Testis (tissue), 3 donors: Measurements from ENCODE around the gene CAMTA1. TPM values are rescaled to one million over a fixed set of nuclear protein-coding genes. Genes with fewer than 3 reads are reported as not detected.

Source experiments
- DNase-seq: peaks from one replicate; pipeline ENCODE4 v3.0.0-alpha.2; 2019
- H3K27ac ChIP-seq, 2 donors: fragments of 200-600 bp; sonication (generic); one replicate each; pipeline ENCODE4 v1.5.1; 2019
- H3K27me3 ChIP-seq: fragments of 200-600 bp; sonication (generic); one replicate; pipeline ENCODE4 v1.5.1; 2019
- H3K36me3 ChIP-seq: fragments of 200-600 bp; sonication (generic); one replicate; pipeline ENCODE4 v1.5.1; 2017; ENCODE audit warnings: low read depth; ENCODE audit errors: missing control alignments
- H3K4me1 ChIP-seq: fragments of 200-600 bp; sonication (generic); one replicate; pipeline ENCODE4 v1.5.1; 2019
- H3K4me3 ChIP-seq, 2 donors: fragments of 200-600 bp; sonication (generic); one replicate each; pipeline ENCODE4 v1.5.1; 2017 to 2019
- H3K9me3 ChIP-seq: fragments of 200-600 bp; sonication (generic); one replicate; pipeline ENCODE4 v1.5.1; 2017
- CTCF ChIP-seq, 3 experiments: fragments of 450-650 bp in 2 of 3; fragments of 200-600 bp in 1 of 3; sonication (generic) in 1 of 3; IDR thresholded peaks; one replicate each; pipeline ENCODE4 v1.5.1; 2016 to 2019; ENCODE audit warnings: antibody characterized with exemption in 3 of 3, mild to moderate bottlenecking in 2 of 3, moderate library complexity in 1 of 3
- POLR2A ChIP-seq: fragments of 450-650 bp; IDR thresholded peaks from one replicate; pipeline ENCODE4 v1.6.1; 2017; ENCODE audit warnings: antibody characterized with exemption, mild to moderate bottlenecking, moderate library complexity
- WGBS, 2 donors: methylation state at CpG; one replicate each; pipeline ENCODE4 v1.1.5; 2018; 5-methylcytosine and 5-hydroxymethylcytosine counted together
- intact Hi-C: fragments of 100-400 bp; cut with DNase I; formaldehyde crosslinking; loops from one replicate; pipeline ENCODE4 v1.15.1; 2023; ENCODE audit warnings: low total_unique reads
- polyA plus RNA-seq: library from polyadenylated mRNA; stranded (reverse); fragments of 350-450 nt; fragmentation: Illumina TruSeq; extraction: RNeasy Lipid Tissue Mini Kit (QIAGEN cat#74804); gene quantifications from one replicate; pipeline ENCODE4 v1.2.3, GENCODE V29; 2014; ENCODE audit warnings: low read depth, low replicate concordance; ENCODE audit not compliant: insufficient read depth
- total RNA-seq, 2 donors: library from RNA; depleted of rRNA; stranded (reverse); fragments of >200 nt; gene quantifications; one replicate each; pipeline ENCODE4 v1.2.3, GENCODE V29; 2016

Gene CAMTA1
- total and polyA plus RNA-seq, 3 donors from 2014 or later = 116 to 158 (median 119) TPM

GRCh38 chr1:7778133-7778628, 992.9 kb downstream of the CAMTA1 start:
- Histone ChIP-seq H3K9me3 (no peaks in the 10 kb centered on the region), H3K36me3 (no peaks in the 10 kb centered on the region), H3K27ac (no peak overlapping the region), H3K4me3 (no peak overlapping the region), H3K27me3 (no peaks in the 10 kb centered on the region), H3K4me1 (peaks cover 6% of the 10 kb centered on the region)
- intact Hi-C loops = no loop called here
- DNase-seq = no peak
- TF ChIP-seq POLR2A = no peak
- TF ChIP-seq CTCF (IDR thresholded peaks at IDR 0.05) = no peak
- WGBS, 2 donors = 88 to 94% methylated on average over 4 of the region's 4 CpGs

GRCh38 chr1:7780976-7781375, 995.7 kb downstream of the CAMTA1 start:
- Histone ChIP-seq H3K27ac (no peak overlapping the region), H3K4me1 (peaks cover 14% of the 10 kb centered on the region), H3K9me3 (no peaks in the 10 kb centered on the region), H3K4me3 (no peak overlapping the region), H3K36me3 (no peaks in the 10 kb centered on the region), H3K27me3 (no peaks in the 10 kb centered on the region)
- TF ChIP-seq CTCF (IDR thresholded peaks at IDR 0.05) = no peak
- TF ChIP-seq POLR2A = no peak
- intact Hi-C loops = no loop called here
- DNase-seq = no peak
- WGBS, 2 donors = 84 to 85% methylated on average over 9 of the region's 9 CpGs

GRCh38 chr1:7781501-7781900, 996.2 kb downstream of the CAMTA1 start:
- no peak for DNase-seq
- intact Hi-C loops = no loop called here
- 53 to 67% methylated on average over 7 of the region's 7 CpGs for WGBS, 2 donors
- Histone ChIP-seq H3K27me3 (no peaks in the 10 kb centered on the region), H3K36me3 (no peaks in the 10 kb centered on the region), H3K4me1 (peaks cover 14% of the 10 kb centered on the region), H3K27ac (no peak overlapping the region), H3K9me3 (no peaks in the 10 kb centered on the region), H3K4me3 (no peak overlapping the region)
- TF ChIP-seq POLR2A (no peak), CTCF (IDR thresholded peaks at IDR 0.05) (no peak)

- intact Hi-C loops = no loop called here
- Histone ChIP-seq H3K27ac (peak overlapping the region; percentile 91 to 97), H3K4me1 (peaks cover 14% of the 10 kb centered on the region), H3K4me3 (no peak overlapping the region), H3K36me3 (no peaks in the 10 kb centered on the region), H3K27me3 (no peaks in the 10 kb centered on the region), H3K9me3 (no peaks in the 10 kb centered on the region)
- WGBS, 2 donors = 73 to 75% methylated on average over 16 of the region's 16 CpGs
- TF ChIP-seq CTCF (IDR thresholded peaks at IDR 0.05) (no peak), POLR2A (no peak)
- no peak for DNase-seq
Observed at GRCh38 chr1:7781923-7782495, 996.8 kb downstream of the CAMTA1 start.

GRCh38 chr1:7783178-7783711, 998.0 kb downstream of the CAMTA1 start:
- 0 to 2% methylated on average over 22 to 34 of the region's 34 CpGs for WGBS, 2 donors
- peak overlapping the region; percentile 66 to 72 for H3K4me3 ChIP-seq
- peak; percentile 63 for DNase-seq
- no peaks in the 10 kb centered on the region for H3K27me3 ChIP-seq
- peak overlapping the region; percentile 91 to 97 for H3K27ac ChIP-seq
- no peaks in the 10 kb centered on the region for H3K9me3 ChIP-seq
- intact Hi-C loops = no loop called here
- H3K4me1 ChIP-seq = peaks cover 14% of the 10 kb centered on the region
- no peaks in the 10 kb centered on the region for H3K36me3 ChIP-seq
- TF ChIP-seq CTCF (IDR thresholded peaks at IDR 0.05) = no peak
- TF ChIP-seq POLR2A = no peak
